ENCODE measurements around the gene GJA10. TPM values are rescaled to one million over a fixed set of nuclear protein-coding genes. Genes with fewer than 3 reads are reported as not detected.

The GJA10 gene
- total and polyA plus RNA-seq, 2 experiments from 2014 or later: not detected

DNA sequence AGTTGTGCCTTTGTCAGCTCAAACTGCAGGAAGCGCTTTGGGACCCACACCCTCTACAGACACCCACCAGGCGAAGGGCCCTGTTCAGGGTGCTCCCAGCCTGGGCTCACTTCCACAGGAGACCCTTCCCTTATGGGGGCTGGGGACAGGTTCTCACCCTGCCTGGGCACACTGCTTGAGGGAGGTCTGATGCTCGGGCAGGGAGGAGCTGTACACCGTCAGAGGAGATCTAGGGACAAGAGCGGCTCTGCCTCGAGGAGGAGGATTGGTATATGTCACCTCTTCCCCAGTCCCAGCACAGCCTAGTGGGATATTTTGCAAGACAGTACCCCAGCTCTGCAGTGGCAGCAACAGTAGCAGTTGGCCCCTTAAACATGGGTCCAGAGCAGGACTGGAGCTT lies 26.9 kb downstream of the GJA10 start:
- H3K9me3 ChIP-seq (ENCODE audit: low read depth): no peaks in the 10 kb centered on the region
- TF ChIP-seq EZH2phosphoT487 (IDR thresholded peaks at IDR 0.05; ENCODE audit: insufficient read depth, low read depth) (no peak), EZH2 (IDR thresholded peaks at IDR 0.05; ENCODE audit: insufficient read depth, poor library complexity, severe bottlenecking) (no peak)
- H3K79me2 ChIP-seq (ENCODE audit: insufficient read depth): no peaks in the 10 kb centered on the region
- WGBS, 2 experiments (ENCODE audit: low coverage in 1 of 2, low lambda C conversion rate in 2 of 2, missing lambda C conversion rate in 2 of 2): 56 to 66% methylated on average over 6 of the region's 6 CpGs
- H3K9me2 ChIP-seq (ENCODE audit: insufficient read depth): no peaks in the 10 kb centered on the region
- H3K4me3 ChIP-seq: no peak overlapping the region
- H3K4me2 ChIP-seq (ENCODE audit: unreplicated experiment): no peak overlapping the region
- in situ Hi-C loops (cut with MboI): no loop called here
- no peak overlapping the region for H3K9ac ChIP-seq
- no peak overlapping the region for H2AFZ ChIP-seq
- no peaks in the 10 kb centered on the region for H3F3A ChIP-seq (ENCODE audit: insufficient read depth)
- H3K36me3 ChIP-seq (ENCODE audit: low read depth): no peaks in the 10 kb centered on the region
- H4K20me1 ChIP-seq (ENCODE audit: insufficient read depth): no peaks in the 10 kb centered on the region
- H3K27ac ChIP-seq: no peak overlapping the region
- DNase-seq: no peak
- peaks cover 5% of the 10 kb centered on the region; the same call in 1 of the 2 replicates for H3K27me3 ChIP-seq (replicated peaks; ENCODE audit: insufficient read depth)
- H3K4me1 ChIP-seq (ENCODE audit: insufficient read depth): no peaks in the 10 kb centered on the region

DNA sequence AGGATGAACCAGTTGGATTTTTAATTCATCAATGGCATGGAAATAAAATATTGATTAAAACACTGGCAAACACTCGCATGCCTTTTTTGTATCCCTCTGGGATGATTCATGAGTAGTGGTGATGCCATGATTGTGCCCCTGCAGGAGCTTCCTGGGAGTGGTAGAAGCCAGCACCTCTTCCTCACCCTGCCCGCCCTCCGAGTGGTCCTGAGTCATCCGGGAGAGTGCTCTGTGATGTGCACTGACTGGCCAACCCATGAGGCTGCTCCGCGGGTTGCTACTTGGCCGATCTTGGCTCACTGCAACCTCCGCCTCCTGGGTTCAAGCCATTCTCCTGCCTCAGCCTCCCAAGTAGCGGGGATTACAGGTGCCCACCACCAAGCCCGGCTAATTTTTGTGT lies 27.4 kb downstream of the GJA10 start:
- no peaks in the 10 kb centered on the region for H3K4me1 ChIP-seq (ENCODE audit: insufficient read depth)
- WGBS, 2 experiments (ENCODE audit: low coverage in 1 of 2, low lambda C conversion rate in 2 of 2, missing lambda C conversion rate in 2 of 2): 77 to 79% methylated on average over 10 of the region's 10 CpGs
- H3K4me3 ChIP-seq: no peak overlapping the region
- peaks cover 9% of the 10 kb centered on the region for H3K27me3 ChIP-seq (replicated peaks; ENCODE audit: insufficient read depth)
- H3K9me2 ChIP-seq (ENCODE audit: insufficient read depth): no peaks in the 10 kb centered on the region
- no peak overlapping the region for H3K27ac ChIP-seq
- no peaks in the 10 kb centered on the region for H3K9me3 ChIP-seq (ENCODE audit: low read depth)
- H3K9ac ChIP-seq: no peak overlapping the region
- H3K36me3 ChIP-seq (ENCODE audit: low read depth): no peaks in the 10 kb centered on the region
- H3F3A ChIP-seq (ENCODE audit: insufficient read depth): no peaks in the 10 kb centered on the region
- no peak overlapping the region for H2AFZ ChIP-seq
- no peak for TF ChIP-seq EZH2 (IDR thresholded peaks at IDR 0.05; ENCODE audit: insufficient read depth, poor library complexity, severe bottlenecking)
- TF ChIP-seq EZH2phosphoT487 (IDR thresholded peaks at IDR 0.05; ENCODE audit: insufficient read depth, low read depth): no peak
- H4K20me1 ChIP-seq (ENCODE audit: insufficient read depth): no peaks in the 10 kb centered on the region
- no peaks in the 10 kb centered on the region for H3K79me2 ChIP-seq (ENCODE audit: insufficient read depth)
- in situ Hi-C loops (cut with MboI): no loop called here
- DNase-seq: no peak
- H3K4me2 ChIP-seq (ENCODE audit: unreplicated experiment): no peak overlapping the region

DNA sequence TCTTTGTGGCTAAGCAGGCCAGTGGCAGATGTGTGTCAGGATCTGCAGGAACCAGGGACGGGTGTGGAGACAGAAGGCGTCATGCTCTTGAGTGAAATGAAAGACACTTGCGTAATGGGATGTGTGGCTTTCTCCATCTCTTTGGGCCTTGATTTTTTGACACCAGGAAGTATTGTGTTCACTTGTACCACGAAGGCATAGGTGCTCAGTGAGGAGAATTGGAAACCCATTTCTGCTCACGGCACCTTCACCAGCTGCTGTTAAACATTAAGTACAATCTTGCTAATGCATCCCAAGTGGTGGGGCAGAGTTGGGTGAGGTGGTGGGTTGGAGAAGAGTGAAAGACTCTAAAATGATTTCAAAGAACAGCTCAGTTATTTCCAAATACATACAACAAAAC lies 30.0 kb downstream of the GJA10 start:
- Histone ChIP-seq H3K4me3 (no peak overlapping the region), H3K4me1 (ENCODE audit: insufficient read depth) (no peaks in the 10 kb centered on the region), H3K9me3 (ENCODE audit: low read depth) (no peaks in the 10 kb centered on the region), H3K27me3 (replicated peaks; ENCODE audit: insufficient read depth) (peaks cover 9% of the 10 kb centered on the region), H3K4me2 (ENCODE audit: unreplicated experiment) (no peak overlapping the region), H3K79me2 (ENCODE audit: insufficient read depth) (no peaks in the 10 kb centered on the region), H4K20me1 (ENCODE audit: insufficient read depth) (no peaks in the 10 kb centered on the region), H3K9ac (no peak overlapping the region), H3K36me3 (ENCODE audit: low read depth) (no peaks in the 10 kb centered on the region), H3K27ac (no peak overlapping the region), H3F3A (ENCODE audit: insufficient read depth) (no peaks in the 10 kb centered on the region), H3K9me2 (ENCODE audit: insufficient read depth) (no peaks in the 10 kb centered on the region), H2AFZ (no peak overlapping the region)
- in situ Hi-C loops (cut with MboI): no loop called here
- no peak for TF ChIP-seq EZH2 (IDR thresholded peaks at IDR 0.05; ENCODE audit: insufficient read depth, poor library complexity, severe bottlenecking)
- no peak for TF ChIP-seq EZH2phosphoT487 (IDR thresholded peaks at IDR 0.05; ENCODE audit: insufficient read depth, low read depth)
- 32 to 34% methylated on average over 5 of the region's 5 CpGs for WGBS, 2 experiments (ENCODE audit: low coverage in 1 of 2, low lambda C conversion rate in 2 of 2, missing lambda C conversion rate in 2 of 2)
- no peak for DNase-seq

DNA sequence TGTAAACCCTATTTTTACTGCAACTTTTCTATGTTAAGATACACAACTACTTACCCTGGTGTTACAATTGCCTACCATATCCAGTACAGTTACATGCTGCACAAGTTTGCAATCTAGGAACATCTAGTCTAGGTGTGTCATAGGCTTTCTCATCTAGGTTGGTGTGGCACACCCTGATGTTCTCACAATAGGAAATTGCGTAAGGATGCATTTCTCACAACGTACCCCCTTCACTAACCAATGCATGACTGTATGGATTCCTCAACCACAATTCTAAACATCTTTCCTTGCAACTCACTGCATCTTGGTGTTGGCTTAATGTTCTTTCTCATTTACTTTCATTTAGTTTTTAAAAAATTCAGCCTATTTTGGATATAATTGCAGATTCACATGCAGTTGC lies 31.6 kb downstream of the GJA10 start:
- Histone ChIP-seq H3K9me3 (ENCODE audit: low read depth) (no peaks in the 10 kb centered on the region), H3K4me3 (no peak overlapping the region), H4K20me1 (ENCODE audit: insufficient read depth) (no peaks in the 10 kb centered on the region), H3K9ac (no peak overlapping the region), H3K36me3 (ENCODE audit: low read depth) (no peaks in the 10 kb centered on the region), H3K9me2 (ENCODE audit: insufficient read depth) (no peaks in the 10 kb centered on the region), H3K4me1 (ENCODE audit: insufficient read depth) (no peaks in the 10 kb centered on the region), H2AFZ (no peak overlapping the region), H3K27ac (no peak overlapping the region), H3F3A (ENCODE audit: insufficient read depth) (no peaks in the 10 kb centered on the region), H3K27me3 (replicated peaks; ENCODE audit: insufficient read depth) (peaks cover 9% of the 10 kb centered on the region), H3K79me2 (ENCODE audit: insufficient read depth) (no peaks in the 10 kb centered on the region), H3K4me2 (ENCODE audit: unreplicated experiment) (no peak overlapping the region)
- in situ Hi-C loops (cut with MboI): no loop called here
- peak; percentile 32 for DNase-seq
- WGBS, 2 experiments (ENCODE audit: low coverage in 1 of 2, low lambda C conversion rate in 2 of 2, missing lambda C conversion rate in 2 of 2): 26 to 46% methylated on average over 2 of the region's 2 CpGs
- TF ChIP-seq EZH2phosphoT487 (IDR thresholded peaks at IDR 0.05; ENCODE audit: insufficient read depth, low read depth): no peak
- TF ChIP-seq EZH2 (IDR thresholded peaks at IDR 0.05; ENCODE audit: insufficient read depth, poor library complexity, severe bottlenecking): no peak

DNA sequence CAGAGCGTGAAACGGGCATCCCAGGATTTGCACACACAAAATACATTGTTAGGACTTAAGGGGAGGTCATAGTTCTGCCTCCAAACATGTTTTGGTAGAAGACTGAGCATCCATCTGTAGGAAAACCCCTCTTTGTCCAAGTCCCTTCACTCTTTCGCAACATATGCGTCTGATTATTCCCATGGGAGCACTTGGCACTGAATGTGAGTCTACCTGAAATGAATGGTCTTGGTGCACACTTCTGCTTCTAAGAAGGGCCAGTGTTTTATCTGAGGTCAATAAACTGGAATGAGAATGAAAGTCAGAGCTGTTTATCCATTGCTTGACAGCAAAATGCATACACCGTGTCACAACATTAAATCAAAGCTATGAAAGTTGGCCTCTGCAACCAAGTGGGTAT lies 33.0 kb downstream of the GJA10 start:
- in situ Hi-C loops (cut with MboI): no loop called here

More for the DNA sequence above, 33.0 kb downstream of the GJA10 start:
- no peaks in the 10 kb centered on the region for H4K20me1 ChIP-seq (ENCODE audit: insufficient read depth)
- no peaks in the 10 kb centered on the region for H3K9me2 ChIP-seq (ENCODE audit: insufficient read depth)
- no peak for DNase-seq
- no peaks in the 10 kb centered on the region for H3F3A ChIP-seq (ENCODE audit: insufficient read depth)
- WGBS, 2 experiments (ENCODE audit: low coverage in 1 of 2, low lambda C conversion rate in 2 of 2, missing lambda C conversion rate in 2 of 2): 84 to 86% methylated on average over 5 of the region's 5 CpGs
- no peak overlapping the region for H3K27ac ChIP-seq
- H3K4me2 ChIP-seq (ENCODE audit: unreplicated experiment): no peak overlapping the region
- no peaks in the 10 kb centered on the region for H3K4me1 ChIP-seq (ENCODE audit: insufficient read depth)
- H3K36me3 ChIP-seq (ENCODE audit: low read depth): no peaks in the 10 kb centered on the region
- no peak overlapping the region for H2AFZ ChIP-seq
- H3K9me3 ChIP-seq (ENCODE audit: low read depth): no peaks in the 10 kb centered on the region
- peaks cover 9% of the 10 kb centered on the region for H3K27me3 ChIP-seq (replicated peaks; ENCODE audit: insufficient read depth)
- TF ChIP-seq EZH2phosphoT487 (IDR thresholded peaks at IDR 0.05; ENCODE audit: insufficient read depth, low read depth) (no peak), EZH2 (IDR thresholded peaks at IDR 0.05; ENCODE audit: insufficient read depth, poor library complexity, severe bottlenecking) (no peak)
- H3K9ac ChIP-seq: no peak overlapping the region
- H3K79me2 ChIP-seq (ENCODE audit: insufficient read depth): no peaks in the 10 kb centered on the region
- no peak overlapping the region for H3K4me3 ChIP-seq

Data from GM23248 (cell line).